K562 (cell line): ENCODE measurements around the gene GCDH. TPM values are rescaled to one million over a fixed set of nuclear protein-coding genes. Genes with fewer than 3 reads are reported as not detected.

Source experiments
- ARID1B ChIP-seq: fragments of 450-650 bp; IDR thresholded peaks from 2 replicates; pipeline ENCODE4 v1.6.1; 2016; ENCODE audit warnings: antibody characterized with exemption, mild to moderate bottlenecking, inconsistent platforms
- CHD4 ChIP-seq: fragments of 200-600 bp; sonication (generic); IDR thresholded peaks from 3 replicates; pipeline ENCODE4 v1.6.1; 2012; ENCODE audit warnings: low read depth, mild to moderate bottlenecking, mixed read lengths, low read length, inconsistent platforms; ENCODE audit not compliant: insufficient read depth, insufficient replicate concordance, poor library complexity, severe bottlenecking
- CTCF ChIP-seq, 3 experiments: IDR thresholded peaks in 2 of 3; conservative IDR thresholded peaks in 1 of 3; 2 replicates each; pipeline ENCODE4 v1.5.1; 2011 to 2012; ENCODE audit warnings: low read length in 3 of 3, mild to moderate bottlenecking in 3 of 3, control low read depth in 2 of 3, improper control_type of control experiment in 1 of 3, inconsistent platforms in 1 of 3, low read depth in 1 of 3, mixed read lengths in 1 of 3, moderate library complexity in 1 of 3; ENCODE audit not compliant: insufficient read depth in 2 of 3
- HNRNPL ChIP-seq: fragments of 200-400 bp; formaldehyde crosslinking; IDR thresholded peaks from 2 replicates; pipeline ENCODE4 v1.6.1; 2017; ENCODE audit warnings: low read depth, mild to moderate bottlenecking, low read length
- MLX ChIP-seq, 2 experiments: fragments of 450-650 bp in 1 of 2; sonication (generic) in 1 of 2; formaldehyde crosslinking; conservative IDR thresholded peaks; 2 replicates each; pipeline versions ENCODE4 v1.4.0 to v1.8.1; 2020 to 2022; ENCODE audit warnings: mild to moderate bottlenecking in 1 of 2, missing genetic modification reagents in 1 of 2
- PCBP1 ChIP-seq: fragments of 200-400 bp; formaldehyde crosslinking; IDR thresholded peaks from 2 replicates; pipeline ENCODE4 v1.6.1; 2018; ENCODE audit warnings: mild to moderate bottlenecking, low read depth, low read length; ENCODE audit not compliant: poor library complexity, severe bottlenecking
- RBFOX2 ChIP-seq: fragments of 200-400 bp; formaldehyde crosslinking; IDR thresholded peaks from 2 replicates; pipeline ENCODE4 v1.6.1; 2017; ENCODE audit warnings: low read depth, mild to moderate bottlenecking, low read length, moderate library complexity
- SUPT5H ChIP-seq: fragments of 450-650 bp; IDR thresholded peaks from 2 replicates; pipeline ENCODE4 v1.6.1; 2016
- THAP12 ChIP-seq: fragments of 250-450 bp; sonication (Bioruptor Pico); IDR thresholded peaks from 2 replicates; pipeline ENCODE4 v1.9.0; 2021; ENCODE audit warnings: mild to moderate bottlenecking, inconsistent platforms
- VEZF1 ChIP-seq: fragments of 200-800 bp; sonication (Bioruptor generic); IDR thresholded peaks from 2 replicates; pipeline ENCODE4 v1.6.1; 2017; ENCODE audit warnings: missing genetic modification characterization, missing compliant biosample characterization
- YY1 ChIP-seq, 3 experiments: IDR thresholded peaks; 2 replicates each; pipeline ENCODE4 v1.6.1; 2011; ENCODE audit warnings: low read length in 2 of 3, mild to moderate bottlenecking in 2 of 3, moderate library complexity in 2 of 3, borderline replicate concordance in 1 of 3, control low read depth in 1 of 3, low read depth in 1 of 3; ENCODE audit not compliant: insufficient read depth in 3 of 3, insufficient replicate concordance in 2 of 3, control insufficient read depth in 1 of 3, insufficient read length in 1 of 3; ENCODE audit errors: extremely low read depth in 1 of 3
- ZBTB33 ChIP-seq: sonication (generic); formaldehyde crosslinking; IDR thresholded peaks from 2 replicates; pipeline ENCODE4 v1.8.1; 2023; ENCODE audit warnings: mild to moderate bottlenecking, missing genetic modification reagents
- ZFX ChIP-seq: sonication (generic); formaldehyde crosslinking; IDR thresholded peaks from 2 replicates; pipeline ENCODE4 v1.8.0; 2022; ENCODE audit warnings: mild to moderate bottlenecking, missing genetic modification reagents, moderate library complexity
- ZNF140 ChIP-seq: fragments of 250-450 bp; sonication (Bioruptor Pico); IDR thresholded peaks from 2 replicates; pipeline ENCODE4 v1.8.0; 2021; ENCODE audit warnings: moderate library complexity, mild to moderate bottlenecking, inconsistent platforms
- ZNF146 ChIP-seq: IDR thresholded peaks from one replicate; pipeline ENCODE4 v1.6.1; 2018; ENCODE audit warnings: missing compliant biosample characterization; ENCODE audit not compliant: unreplicated experiment
- polyA plus RNA-seq, 8 experiments: library from polyadenylated mRNA; depleted of rRNA in 4 of 8; stranded (reverse) in 5 of 8; unstranded in 3 of 8; fragments of >200 nt; fragmentation: Nextera tagmentation in 2 of 8; fragmentation: Illumina TruSeq in 1 of 8; extraction: Ambion mirVana in 2 of 8; extraction: Trizol in 1 of 8; gene quantifications; 2 replicates each; pipeline versions ENCODE4 v1.2.1 to v1.2.3, GENCODE V29; 2011 to 2014; ENCODE audit warnings: inconsistent platforms in 1 of 8, missing spikeins in 1 of 8
- total RNA-seq, 7 experiments: library from RNA; depleted of rRNA in 6 of 7; stranded (reverse); fragments of >200 nt in 6 of 7; fragmentation: Illumina TruSeq in 2 of 7; extraction: Trizol in 2 of 7; gene quantifications; 2 replicates each; pipeline versions ENCODE4 v1.2.1 to v1.2.3, GENCODE V29; 2011 to 2021; ENCODE audit warnings: low replicate concordance in 1 of 7

Gene GCDH
- total and polyA plus RNA-seq, 9 of the 15 experiments (the other 6 are each of a cell fraction or from before 2014, with no cell fraction given): 2.9 to 50.8 (median 19.1) TPM

- TF ChIP-seq VEZF1 (CRISPR knock-in tag) (peak; percentile 61; the same call in 1 of the 2 replicates), SUPT5H (no peak), ZFX (CRISPR knock-in tag) (peak; percentile 29), ZNF146 (no peak), PCBP1 (no peak), ZNF140 (CRISPR knock-in tag) (no peak), THAP12 (CRISPR knock-in tag) (no peak), ARID1B (peak; percentile 16; the same call in 1 of the 2 replicates), ZBTB33 (CRISPR knock-in tag) (0 out of 2 replicates have a peak, but pooled peaks have one; percentile 11), YY1 (IDR thresholded peaks at IDR 0.05; ENCODE audit: borderline replicate concordance in 1 of 3, control insufficient read depth in 1 of 3, extremely low read depth in 1 of 3, insufficient read depth in 3 of 3, insufficient read length in 1 of 3, insufficient replicate concordance in 2 of 3, low read depth in 1 of 3, low read length in 2 of 3) (peak; percentile 38 to 88 (median 61)), HNRNPL (no peak), CHD4 (no peak), CTCF (IDR thresholded peaks at IDR 0.05 in 2 of 3, conservative IDR thresholded peaks at IDR 0.05 in 1 of 3; ENCODE audit: insufficient read depth in 2 of 3, low read depth in 1 of 3, low read length in 3 of 3) (peak; percentile 19 to 32 (median 30); a peak in 5 of 6 replicates), MLX (CRISPR knock-in tag; conservative IDR thresholded peaks at IDR 0.05) (no peak), RBFOX2 (peak; percentile 67)
Observed at GRCh38 chr19:12867120-12868099, 23.6 kb upstream of the GCDH start (continued).
